ENCODE results near the gene PUM1. TPM values are rescaled to one million over a fixed set of nuclear protein-coding genes. Genes with fewer than 3 reads are reported as not detected.

Gene PUM1
- total and polyA plus RNA-seq, 10 of the 15 experiments (the other 5 are each of a cell fraction or from before 2014, with no cell fraction given) = 21.4 to 75.3 (median 42.4) TPM

DNA sequence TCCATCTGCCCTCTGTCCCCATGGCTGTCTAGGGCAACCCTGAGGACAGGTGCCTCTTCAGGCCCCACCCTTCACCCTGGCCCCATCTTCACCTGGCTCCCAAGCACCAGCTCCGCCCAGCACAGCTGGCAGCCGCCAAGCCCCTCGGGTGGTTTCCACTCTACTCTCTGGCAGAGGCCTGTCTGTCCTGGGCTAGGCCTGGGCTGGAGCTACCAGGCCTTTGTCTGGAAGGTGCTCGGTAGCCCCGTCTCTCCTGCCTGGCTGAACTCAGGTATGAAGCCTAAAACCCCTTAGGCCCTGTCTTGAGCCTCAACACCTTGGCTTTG is 174.3 kb downstream of the PUM1 start:
- no peak for ATAC-seq
- intact Hi-C loops (cut with micrococcal nuclease; ENCODE audit: unreplicated experiment) = no loop called here
- BruUV-seq (replicated peaks) = no TSS peak
- no peaks in the 10 kb centered on the region for H3K36me3 ChIP-seq (ENCODE audit: control insufficient read depth in 2 of 2, insufficient read depth in 2 of 2, low read length in 1 of 2)
- no peak for DNase-seq (ENCODE audit: low read depth, low spot score)
- ChIA-PET CTCF (interaction anchor here (1.0 to 2.0 kb wide), 2 partner anchors 43 to 89 kb away, joined by 3 to 6 read pairs; no protein-coding TSS in a partner anchor), RAD21 (ENCODE audit: unreplicated experiment) (interaction anchor here (0.5 kb wide), 1 partner anchor 1680 kb away, joined by 3 read pairs; no protein-coding TSS in a partner anchor), POLR2A (no interaction called here), SMC1A (ENCODE audit: uncharacterized antibody, unreplicated experiment) (no interaction called here)
- H3K4me2 ChIP-seq (ENCODE audit: control insufficient read depth, insufficient read depth) = no peak overlapping the region
- H4K20me1 ChIP-seq (ENCODE audit: control insufficient read depth, insufficient read depth) = no peaks in the 10 kb centered on the region; the same call in 1 of the 2 replicates
- no peak overlapping the region for H3K9ac ChIP-seq (ENCODE audit: control insufficient read depth, insufficient read depth, low read length)
- in situ Hi-C loops (cut with MboI) = no loop called here
- no peaks in the 10 kb centered on the region for H3K4me1 ChIP-seq (ENCODE audit: control insufficient read depth, insufficient read depth, low read length)
- H2AFZ ChIP-seq (ENCODE audit: control insufficient read depth, low read depth, low read length) = no peak overlapping the region
- H3K27ac ChIP-seq (ENCODE audit: control insufficient read depth, insufficient read depth) = no peak overlapping the region
- FAIRE-seq = no peak
- no peaks in the 10 kb centered on the region for H3K9me3 ChIP-seq (replicated peaks; ENCODE audit: control insufficient read depth, insufficient read depth, low read length)
- H3K27me3 ChIP-seq (replicated peaks in 1 of 2; ENCODE audit: control insufficient read depth in 2 of 2, insufficient read depth in 2 of 2, low read length in 1 of 2) = no peaks in the 10 kb centered on the region; a peak in 4 of 4 replicates
- H3K4me3 ChIP-seq = no peak overlapping the region
- H3K79me2 ChIP-seq (ENCODE audit: control insufficient read depth, insufficient read depth, low read length) = no peaks in the 10 kb centered on the region
- WGBS (ENCODE audit: insufficient coverage, insufficient replicate concordance, low lambda C conversion rate, missing lambda C conversion rate) = 66% methylated on average over 5 of the region's 5 CpGs
- TF ChIP-seq, protein P1, sequence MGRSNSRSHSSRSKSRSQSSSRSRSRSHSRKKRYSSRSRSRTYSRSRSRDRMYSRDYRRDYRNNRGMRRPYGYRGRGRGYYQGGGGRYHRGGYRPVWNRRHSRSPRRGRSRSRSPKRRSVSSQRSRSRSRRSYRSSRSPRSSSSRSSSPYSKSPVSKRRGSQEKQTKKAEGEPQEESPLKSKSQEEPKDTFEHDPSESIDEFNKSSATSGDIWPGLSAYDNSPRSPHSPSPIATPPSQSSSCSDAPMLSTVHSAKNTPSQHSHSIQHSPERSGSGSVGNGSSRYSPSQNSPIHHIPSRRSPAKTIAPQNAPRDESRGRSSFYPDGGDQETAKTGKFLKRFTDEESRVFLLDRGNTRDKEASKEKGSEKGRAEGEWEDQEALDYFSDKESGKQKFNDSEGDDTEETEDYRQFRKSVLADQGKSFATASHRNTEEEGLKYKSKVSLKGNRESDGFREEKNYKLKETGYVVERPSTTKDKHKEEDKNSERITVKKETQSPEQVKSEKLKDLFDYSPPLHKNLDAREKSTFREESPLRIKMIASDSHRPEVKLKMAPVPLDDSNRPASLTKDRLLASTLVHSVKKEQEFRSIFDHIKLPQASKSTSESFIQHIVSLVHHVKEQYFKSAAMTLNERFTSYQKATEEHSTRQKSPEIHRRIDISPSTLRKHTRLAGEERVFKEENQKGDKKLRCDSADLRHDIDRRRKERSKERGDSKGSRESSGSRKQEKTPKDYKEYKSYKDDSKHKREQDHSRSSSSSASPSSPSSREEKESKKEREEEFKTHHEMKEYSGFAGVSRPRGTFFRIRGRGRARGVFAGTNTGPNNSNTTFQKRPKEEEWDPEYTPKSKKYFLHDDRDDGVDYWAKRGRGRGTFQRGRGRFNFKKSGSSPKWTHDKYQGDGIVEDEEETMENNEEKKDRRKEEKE (IDR thresholded peaks at IDR 0.05) = no peak
- TF ChIP-seq RB1 (IDR thresholded peaks at IDR 0.05; ENCODE audit: borderline replicate concordance) = no peak
- TF ChIP-seq SMAD1 (IDR thresholded peaks at IDR 0.05; ENCODE audit: low read depth, partially characterized antibody) = no peak
- TF ChIP-seq, protein P2, sequence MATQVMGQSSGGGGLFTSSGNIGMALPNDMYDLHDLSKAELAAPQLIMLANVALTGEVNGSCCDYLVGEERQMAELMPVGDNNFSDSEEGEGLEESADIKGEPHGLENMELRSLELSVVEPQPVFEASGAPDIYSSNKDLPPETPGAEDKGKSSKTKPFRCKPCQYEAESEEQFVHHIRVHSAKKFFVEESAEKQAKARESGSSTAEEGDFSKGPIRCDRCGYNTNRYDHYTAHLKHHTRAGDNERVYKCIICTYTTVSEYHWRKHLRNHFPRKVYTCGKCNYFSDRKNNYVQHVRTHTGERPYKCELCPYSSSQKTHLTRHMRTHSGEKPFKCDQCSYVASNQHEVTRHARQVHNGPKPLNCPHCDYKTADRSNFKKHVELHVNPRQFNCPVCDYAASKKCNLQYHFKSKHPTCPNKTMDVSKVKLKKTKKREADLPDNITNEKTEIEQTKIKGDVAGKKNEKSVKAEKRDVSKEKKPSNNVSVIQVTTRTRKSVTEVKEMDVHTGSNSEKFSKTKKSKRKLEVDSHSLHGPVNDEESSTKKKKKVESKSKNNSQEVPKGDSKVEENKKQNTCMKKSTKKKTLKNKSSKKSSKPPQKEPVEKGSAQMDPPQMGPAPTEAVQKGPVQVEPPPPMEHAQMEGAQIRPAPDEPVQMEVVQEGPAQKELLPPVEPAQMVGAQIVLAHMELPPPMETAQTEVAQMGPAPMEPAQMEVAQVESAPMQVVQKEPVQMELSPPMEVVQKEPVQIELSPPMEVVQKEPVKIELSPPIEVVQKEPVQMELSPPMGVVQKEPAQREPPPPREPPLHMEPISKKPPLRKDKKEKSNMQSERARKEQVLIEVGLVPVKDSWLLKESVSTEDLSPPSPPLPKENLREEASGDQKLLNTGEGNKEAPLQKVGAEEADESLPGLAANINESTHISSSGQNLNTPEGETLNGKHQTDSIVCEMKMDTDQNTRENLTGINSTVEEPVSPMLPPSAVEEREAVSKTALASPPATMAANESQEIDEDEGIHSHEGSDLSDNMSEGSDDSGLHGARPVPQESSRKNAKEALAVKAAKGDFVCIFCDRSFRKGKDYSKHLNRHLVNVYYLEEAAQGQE (IDR thresholded peaks at IDR 0.05; ENCODE audit: low read depth, low read length) = no peak
- TF ChIP-seq SIN3A (IDR thresholded peaks at IDR 0.05; ENCODE audit: low read depth, low read length) = no peak
- TF ChIP-seq, protein P3, sequence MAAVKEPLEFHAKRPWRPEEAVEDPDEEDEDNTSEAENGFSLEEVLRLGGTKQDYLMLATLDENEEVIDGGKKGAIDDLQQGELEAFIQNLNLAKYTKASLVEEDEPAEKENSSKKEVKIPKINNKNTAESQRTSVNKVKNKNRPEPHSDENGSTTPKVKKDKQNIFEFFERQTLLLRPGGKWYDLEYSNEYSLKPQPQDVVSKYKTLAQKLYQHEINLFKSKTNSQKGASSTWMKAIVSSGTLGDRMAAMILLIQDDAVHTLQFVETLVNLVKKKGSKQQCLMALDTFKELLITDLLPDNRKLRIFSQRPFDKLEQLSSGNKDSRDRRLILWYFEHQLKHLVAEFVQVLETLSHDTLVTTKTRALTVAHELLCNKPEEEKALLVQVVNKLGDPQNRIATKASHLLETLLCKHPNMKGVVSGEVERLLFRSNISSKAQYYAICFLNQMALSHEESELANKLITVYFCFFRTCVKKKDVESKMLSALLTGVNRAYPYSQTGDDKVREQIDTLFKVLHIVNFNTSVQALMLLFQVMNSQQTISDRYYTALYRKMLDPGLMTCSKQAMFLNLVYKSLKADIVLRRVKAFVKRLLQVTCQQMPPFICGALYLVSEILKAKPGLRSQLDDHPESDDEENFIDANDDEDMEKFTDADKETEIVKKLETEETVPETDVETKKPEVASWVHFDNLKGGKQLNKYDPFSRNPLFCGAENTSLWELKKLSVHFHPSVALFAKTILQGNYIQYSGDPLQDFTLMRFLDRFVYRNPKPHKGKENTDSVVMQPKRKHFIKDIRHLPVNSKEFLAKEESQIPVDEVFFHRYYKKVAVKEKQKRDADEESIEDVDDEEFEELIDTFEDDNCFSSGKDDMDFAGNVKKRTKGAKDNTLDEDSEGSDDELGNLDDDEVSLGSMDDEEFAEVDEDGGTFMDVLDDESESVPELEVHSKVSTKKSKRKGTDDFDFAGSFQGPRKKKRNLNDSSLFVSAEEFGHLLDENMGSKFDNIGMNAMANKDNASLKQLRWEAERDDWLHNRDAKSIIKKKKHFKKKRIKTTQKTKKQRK (IDR thresholded peaks at IDR 0.05; ENCODE audit: low read depth, low read length) = no peak
- TF ChIP-seq TBL1XR1 (IDR thresholded peaks at IDR 0.05; ENCODE audit: low read depth, low read length) = no peak
- no peak for TF ChIP-seq SREBF2 (IDR thresholded peaks at IDR 0.05; ENCODE audit: low read length)
- TF ChIP-seq, protein P4, sequence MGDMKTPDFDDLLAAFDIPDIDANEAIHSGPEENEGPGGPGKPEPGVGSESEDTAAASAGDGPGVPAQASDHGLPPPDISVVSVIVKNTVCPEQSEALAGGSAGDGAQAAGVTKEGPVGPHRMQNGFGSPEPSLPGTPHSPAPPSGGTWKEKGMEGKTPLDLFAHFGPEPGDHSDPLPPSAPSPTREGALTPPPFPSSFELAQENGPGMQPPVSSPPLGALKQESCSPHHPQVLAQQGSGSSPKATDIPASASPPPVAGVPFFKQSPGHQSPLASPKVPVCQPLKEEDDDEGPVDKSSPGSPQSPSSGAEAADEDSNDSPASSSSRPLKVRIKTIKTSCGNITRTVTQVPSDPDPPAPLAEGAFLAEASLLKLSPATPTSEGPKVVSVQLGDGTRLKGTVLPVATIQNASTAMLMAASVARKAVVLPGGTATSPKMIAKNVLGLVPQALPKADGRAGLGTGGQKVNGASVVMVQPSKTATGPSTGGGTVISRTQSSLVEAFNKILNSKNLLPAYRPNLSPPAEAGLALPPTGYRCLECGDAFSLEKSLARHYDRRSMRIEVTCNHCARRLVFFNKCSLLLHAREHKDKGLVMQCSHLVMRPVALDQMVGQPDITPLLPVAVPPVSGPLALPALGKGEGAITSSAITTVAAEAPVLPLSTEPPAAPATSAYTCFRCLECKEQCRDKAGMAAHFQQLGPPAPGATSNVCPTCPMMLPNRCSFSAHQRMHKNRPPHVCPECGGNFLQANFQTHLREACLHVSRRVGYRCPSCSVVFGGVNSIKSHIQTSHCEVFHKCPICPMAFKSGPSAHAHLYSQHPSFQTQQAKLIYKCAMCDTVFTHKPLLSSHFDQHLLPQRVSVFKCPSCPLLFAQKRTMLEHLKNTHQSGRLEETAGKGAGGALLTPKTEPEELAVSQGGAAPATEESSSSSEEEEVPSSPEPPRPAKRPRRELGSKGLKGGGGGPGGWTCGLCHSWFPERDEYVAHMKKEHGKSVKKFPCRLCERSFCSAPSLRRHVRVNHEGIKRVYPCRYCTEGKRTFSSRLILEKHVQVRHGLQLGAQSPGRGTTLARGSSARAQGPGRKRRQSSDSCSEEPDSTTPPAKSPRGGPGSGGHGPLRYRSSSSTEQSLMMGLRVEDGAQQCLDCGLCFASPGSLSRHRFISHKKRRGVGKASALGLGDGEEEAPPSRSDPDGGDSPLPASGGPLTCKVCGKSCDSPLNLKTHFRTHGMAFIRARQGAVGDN (IDR thresholded peaks at IDR 0.05) = no peak
- no peak for TF ChIP-seq CREM (IDR thresholded peaks at IDR 0.05; ENCODE audit: low read depth)
- no peak for TF ChIP-seq LARP7 (IDR thresholded peaks at IDR 0.05)

Data from GM12878 (cell line).